DOHH2 (cell line): ENCODE results near the gene RASGRP3.

Experiments
- EZH2phosphoT487 ChIP-seq: fragments of 200-600 bp; sonication (generic); IDR thresholded peaks from 2 replicates; pipeline ENCODE4 v1.6.1; 2017; ENCODE audit warnings: borderline replicate concordance, mild to moderate bottlenecking, antibody characterized with exemption, low read length, moderate library complexity, mixed read lengths
- TF ChIP-seq, protein P1 (sequence below): fragments of 200-600 bp; sonication (generic); IDR thresholded peaks from one replicate; pipeline ENCODE4 v1.5.1; 2014; ENCODE audit warnings: antibody characterized with exemption, mild to moderate bottlenecking, low read depth, low read length; ENCODE audit not compliant: poor library complexity, severe bottlenecking

DNA sequence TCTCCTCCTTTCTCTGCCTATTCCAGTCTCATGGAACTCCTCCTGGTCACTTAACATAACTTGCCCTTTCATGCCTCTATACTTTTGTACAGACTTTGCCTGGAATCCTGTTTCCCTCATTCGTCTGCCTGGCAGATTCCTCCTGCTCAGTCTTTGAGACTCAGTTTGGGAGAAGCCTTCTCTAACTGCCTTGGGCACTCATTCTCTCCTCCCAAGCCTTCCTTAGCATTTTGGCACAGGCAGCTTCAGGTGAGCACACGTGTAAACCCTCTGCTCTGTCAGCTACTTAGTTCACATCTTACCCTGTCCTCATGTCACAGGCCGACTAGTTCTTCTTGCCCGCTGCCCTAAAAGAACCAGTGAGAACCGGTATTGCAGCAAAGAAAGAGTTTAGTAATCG is 128.6 kb downstream of the RASGRP3 start:
- TF ChIP-seq, protein P1, sequence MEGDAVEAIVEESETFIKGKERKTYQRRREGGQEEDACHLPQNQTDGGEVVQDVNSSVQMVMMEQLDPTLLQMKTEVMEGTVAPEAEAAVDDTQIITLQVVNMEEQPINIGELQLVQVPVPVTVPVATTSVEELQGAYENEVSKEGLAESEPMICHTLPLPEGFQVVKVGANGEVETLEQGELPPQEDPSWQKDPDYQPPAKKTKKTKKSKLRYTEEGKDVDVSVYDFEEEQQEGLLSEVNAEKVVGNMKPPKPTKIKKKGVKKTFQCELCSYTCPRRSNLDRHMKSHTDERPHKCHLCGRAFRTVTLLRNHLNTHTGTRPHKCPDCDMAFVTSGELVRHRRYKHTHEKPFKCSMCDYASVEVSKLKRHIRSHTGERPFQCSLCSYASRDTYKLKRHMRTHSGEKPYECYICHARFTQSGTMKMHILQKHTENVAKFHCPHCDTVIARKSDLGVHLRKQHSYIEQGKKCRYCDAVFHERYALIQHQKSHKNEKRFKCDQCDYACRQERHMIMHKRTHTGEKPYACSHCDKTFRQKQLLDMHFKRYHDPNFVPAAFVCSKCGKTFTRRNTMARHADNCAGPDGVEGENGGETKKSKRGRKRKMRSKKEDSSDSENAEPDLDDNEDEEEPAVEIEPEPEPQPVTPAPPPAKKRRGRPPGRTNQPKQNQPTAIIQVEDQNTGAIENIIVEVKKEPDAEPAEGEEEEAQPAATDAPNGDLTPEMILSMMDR, result no peak
- no peak for TF ChIP-seq EZH2phosphoT487
